Fibroblast of lung (primary cell): Measurements from ENCODE around the gene SESN1.

Experiments
- EZH2 ChIP-seq: IDR thresholded peaks from 2 replicates; pipeline ENCODE4 v1.5.1; 2012; ENCODE audit warnings: low read length, control low read depth, mild to moderate bottlenecking; ENCODE audit errors: missing control alignments
- TF ChIP-seq, protein P1 (sequence below), 2 donors: IDR thresholded peaks in 1 of 2; conservative IDR thresholded peaks in 1 of 2; 1 replicate in 1 of 2; 2 replicates in 1 of 2; pipeline ENCODE4 v1.5.1; 2011 to 2012; ENCODE audit warnings: low read length in 2 of 2, control low read depth in 1 of 2, inconsistent platforms in 1 of 2, low read depth in 1 of 2, mild to moderate bottlenecking in 1 of 2

DNA sequence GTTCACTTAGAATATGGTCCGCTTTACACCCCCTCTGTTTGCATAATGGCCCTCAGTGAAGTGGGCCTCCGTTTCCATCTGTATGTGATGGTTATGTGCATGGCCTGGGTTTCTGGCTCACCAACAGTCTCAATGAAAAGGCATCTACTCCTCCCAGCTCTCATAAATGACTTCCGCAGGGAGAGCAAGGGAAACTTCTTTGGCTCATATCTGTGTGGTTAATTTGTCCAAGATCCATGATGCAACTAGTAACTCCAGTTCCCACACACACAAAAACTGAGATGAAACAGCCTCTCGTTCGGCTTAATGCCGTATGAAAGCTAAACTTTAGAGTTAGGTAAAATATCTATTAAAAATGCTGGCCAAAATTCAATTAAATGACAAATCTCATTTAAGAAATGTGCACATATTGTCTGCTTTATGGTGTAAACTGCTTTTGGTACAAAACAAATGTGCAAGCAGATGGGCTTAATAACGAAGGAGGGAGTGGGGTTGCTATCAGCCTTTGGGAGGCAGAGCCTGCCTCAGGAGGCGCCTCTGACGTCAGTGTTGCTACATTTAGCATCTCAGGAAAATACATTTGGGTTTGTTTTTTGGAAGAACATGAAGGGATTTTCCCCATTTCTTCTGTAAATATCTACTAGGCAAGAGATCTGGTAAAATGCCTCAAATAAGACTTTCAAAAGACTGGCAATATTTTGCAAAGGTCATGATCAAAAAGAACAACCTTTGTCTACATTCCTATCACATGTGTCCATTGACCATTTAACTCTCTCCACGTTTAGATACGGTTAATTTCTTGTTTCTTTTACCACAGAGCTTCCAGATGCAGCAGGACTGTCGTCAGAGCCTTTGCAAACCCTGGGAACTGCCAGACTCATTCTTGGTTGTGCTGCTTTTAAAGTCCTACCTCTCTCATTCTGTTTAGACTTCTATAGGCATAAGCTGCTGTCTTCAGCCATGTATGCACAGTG is 149.7 kb downstream of the SESN1 start:
- TF ChIP-seq, protein P1, sequence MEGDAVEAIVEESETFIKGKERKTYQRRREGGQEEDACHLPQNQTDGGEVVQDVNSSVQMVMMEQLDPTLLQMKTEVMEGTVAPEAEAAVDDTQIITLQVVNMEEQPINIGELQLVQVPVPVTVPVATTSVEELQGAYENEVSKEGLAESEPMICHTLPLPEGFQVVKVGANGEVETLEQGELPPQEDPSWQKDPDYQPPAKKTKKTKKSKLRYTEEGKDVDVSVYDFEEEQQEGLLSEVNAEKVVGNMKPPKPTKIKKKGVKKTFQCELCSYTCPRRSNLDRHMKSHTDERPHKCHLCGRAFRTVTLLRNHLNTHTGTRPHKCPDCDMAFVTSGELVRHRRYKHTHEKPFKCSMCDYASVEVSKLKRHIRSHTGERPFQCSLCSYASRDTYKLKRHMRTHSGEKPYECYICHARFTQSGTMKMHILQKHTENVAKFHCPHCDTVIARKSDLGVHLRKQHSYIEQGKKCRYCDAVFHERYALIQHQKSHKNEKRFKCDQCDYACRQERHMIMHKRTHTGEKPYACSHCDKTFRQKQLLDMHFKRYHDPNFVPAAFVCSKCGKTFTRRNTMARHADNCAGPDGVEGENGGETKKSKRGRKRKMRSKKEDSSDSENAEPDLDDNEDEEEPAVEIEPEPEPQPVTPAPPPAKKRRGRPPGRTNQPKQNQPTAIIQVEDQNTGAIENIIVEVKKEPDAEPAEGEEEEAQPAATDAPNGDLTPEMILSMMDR (conservative IDR thresholded peaks at IDR 0.05 in 1 of 2, IDR thresholded peaks at IDR 0.05 in 1 of 2; ENCODE audit: low read depth in 1 of 2, low read length in 2 of 2) = no peak
- no peak for TF ChIP-seq EZH2
